HepG2 (cell line): ENCODE measurements around the gene DLL1. TPM values are rescaled to one million over a fixed set of nuclear protein-coding genes. Genes with fewer than 3 reads are reported as not detected.

Source experiments
- ATAC-seq: fragments of 200-7000 bp; cut with Tn5 transposase; 3 replicates; pipeline ENCODE4 v1.9.1; 2020; ENCODE audit warnings: mild to moderate bottlenecking, moderate library complexity
- BruUV-seq: library from RNA; stranded (reverse); fragments of 400-500 nt; replicated peaks from 2 replicates; lab custom pipeline; 2021; lab: Mats Ljungman, UMichigan
- CTCF ChIA-PET: fragments of 300-600 bp; formaldehyde crosslinking; extraction: SDS; loops from one replicate; lab custom pipeline; 2021; ENCODE audit warnings: low total read pairs, inconsistent platforms, low intra/inter-chr PET ratio; lab: Yijun Ruan, JAX
- POLR2A ChIA-PET: fragments of 350-600 bp; sonication (Branson Sonifier 250); formaldehyde crosslinking; loops from one replicate; lab custom pipeline; 2020; ENCODE audit warnings: antibody characterized with exemption, inconsistent platforms; lab: Yijun Ruan, JAX
- DNase-seq: peaks from one replicate; pipeline ENCODE4 v3.0.0-alpha.2; 2015; ENCODE audit warnings: low spot score
- FAIRE-seq: peaks from 3 replicates; lab custom pipeline; 2011; peaks lifted over from hg19 to GRCh38; lab: Jason Lieb, UNC
- H2AFZ ChIP-seq: one replicate; pipeline ENCODE4 v1.6.1; 2011; ENCODE audit warnings: low read length, inconsistent platforms
- H3K27ac ChIP-seq: fragments of 300-600 bp; 3 replicates; pipeline ENCODE4 v1.8.0; 2011; ENCODE audit warnings: mixed run types, mild to moderate bottlenecking, mixed read lengths, low read length, inconsistent platforms; ENCODE audit not compliant: insufficient read depth; ENCODE audit errors: extremely low read length
- H3K27me3 ChIP-seq, 2 experiments: fragments of 200-600 bp in 1 of 2; 2 replicates in 1 of 2; 3 replicates in 1 of 2; pipeline versions ENCODE4 v1.6.0 to v1.8.0; 2011; ENCODE audit warnings: low read length in 2 of 2, mild to moderate bottlenecking in 2 of 2, moderate library complexity in 2 of 2, inconsistent platforms in 1 of 2; ENCODE audit not compliant: insufficient read depth in 2 of 2, control insufficient read depth in 1 of 2
- H3K36me3 ChIP-seq, 2 experiments: fragments of 200-600 bp in 1 of 2; replicated peaks in 1 of 2; 2 replicates in 1 of 2; 3 replicates in 1 of 2; pipeline versions ENCODE4 v1.5.1 to v1.8.0; 2011; ENCODE audit warnings: low read length in 2 of 2, inconsistent platforms in 1 of 2; ENCODE audit not compliant: insufficient read depth in 2 of 2, control insufficient read depth in 1 of 2
- H3K4me1 ChIP-seq: 2 replicates; pipeline ENCODE4 v1.5.1; 2012; ENCODE audit warnings: low read length, inconsistent platforms; ENCODE audit not compliant: insufficient read depth
- H3K4me2 ChIP-seq: 2 replicates; pipeline ENCODE4 v1.6.0; 2011; ENCODE audit warnings: low read depth, low read length, inconsistent platforms
- H3K4me3 ChIP-seq, 3 experiments: fragments of 200-600 bp in 1 of 3; sonication (generic), shearing (Covaris generic) in 1 of 3; replicated peaks in 1 of 3; 2 replicates each; pipeline ENCODE4 v1.5.1; 2011 to 2016; ENCODE audit warnings: low read length in 3 of 3, inconsistent platforms in 2 of 3, low read depth in 2 of 3, mild to moderate bottlenecking in 2 of 3, control low read depth in 1 of 3, mixed read lengths in 1 of 3; ENCODE audit not compliant: insufficient read depth in 1 of 3
- H3K79me2 ChIP-seq: one replicate; pipeline ENCODE4 v1.6.1; 2011; ENCODE audit warnings: low read length, inconsistent platforms; ENCODE audit not compliant: insufficient read depth
- H3K9ac ChIP-seq: 2 replicates; pipeline ENCODE4 v1.6.0; 2011; ENCODE audit warnings: mild to moderate bottlenecking, low read depth, low read length, inconsistent platforms; ENCODE audit not compliant: insufficient read depth
- H3K9me3 ChIP-seq: 2 replicates; pipeline ENCODE4 v1.5.1; 2012; ENCODE audit warnings: mild to moderate bottlenecking, low read length
- H4K20me1 ChIP-seq: 2 replicates; pipeline ENCODE4 v1.6.0; 2011; ENCODE audit warnings: inconsistent platforms, mild to moderate bottlenecking, low read length, moderate library complexity; ENCODE audit not compliant: insufficient read depth
- CAMTA2 ChIP-seq: sonication (generic); formaldehyde crosslinking; IDR thresholded peaks from 2 replicates; pipeline ENCODE4 v1.4.0; 2020; ENCODE audit warnings: mild to moderate bottlenecking, missing genetic modification reagents, borderline replicate concordance
- ELF1 ChIP-seq: sonication (generic); formaldehyde crosslinking; IDR thresholded peaks from 2 replicates; pipeline ENCODE4 v1.4.0; 2020; ENCODE audit warnings: missing genetic modification reagents
- RORA ChIP-seq: sonication (generic); formaldehyde crosslinking; IDR thresholded peaks from 2 replicates; pipeline ENCODE4 v1.5.0; 2020; ENCODE audit warnings: mild to moderate bottlenecking, missing genetic modification reagents, moderate library complexity
- ZBTB38 ChIP-seq: sonication (generic); formaldehyde crosslinking; IDR thresholded peaks from 2 replicates; pipeline ENCODE4 v1.5.1; 2020; ENCODE audit warnings: mild to moderate bottlenecking, missing genetic modification reagents
- ZBTB42 ChIP-seq: sonication (generic); formaldehyde crosslinking; IDR thresholded peaks from 2 replicates; pipeline ENCODE4 v1.5.0; 2020; ENCODE audit warnings: mild to moderate bottlenecking, missing genetic modification reagents
- ZNF10 ChIP-seq: sonication (generic); formaldehyde crosslinking; IDR thresholded peaks from 2 replicates; pipeline ENCODE4 v1.4.0; 2020; ENCODE audit warnings: mild to moderate bottlenecking, low read depth, missing genetic modification reagents, borderline replicate concordance
- ZNF143 ChIP-seq: sonication (generic); formaldehyde crosslinking; IDR thresholded peaks from 2 replicates; pipeline ENCODE4 v1.4.0; 2020; ENCODE audit warnings: missing genetic modification reagents
- ZNF589 ChIP-seq: sonication (generic); formaldehyde crosslinking; conservative IDR thresholded peaks from 2 replicates; pipeline ENCODE4 v1.8.0; 2022; ENCODE audit warnings: mild to moderate bottlenecking, moderate library complexity, missing genetic modification reagents
- WGBS: methylation state at CpG from one replicate; pipeline ENCODE4 v1.1.6; 2017; ENCODE audit warnings: low lambda C conversion rate; 5-methylcytosine and 5-hydroxymethylcytosine counted together
- in situ Hi-C: cut with HindIII; loops from 2 replicates; pipeline ENCODE4 v1.10.0; 2017; ENCODE audit warnings: low pct_unique_long_range_greater_than_20kb; ENCODE audit not compliant: extremely low pct_ligation_motif_present
- intact Hi-C: fragments of 100-400 bp; cut with micrococcal nuclease; formaldehyde crosslinking; loops from one replicate; pipeline ENCODE4 v1.10.0; 2022; ENCODE audit not compliant: unreplicated experiment
- polyA plus RNA-seq, 8 experiments: library from polyadenylated mRNA; depleted of rRNA in 3 of 8; stranded (reverse) in 7 of 8; unstranded in 1 of 8; fragments of >200 nt; fragmentation: Illumina TruSeq in 4 of 8; extraction: Trizol in 4 of 8; gene quantifications; 2 replicates each; pipeline versions ENCODE4 v1.2.1 to v1.2.3, GENCODE V29; 2011 to 2016; ENCODE audit warnings: low read depth in 4 of 8, missing spikeins in 1 of 8, mixed read lengths in 1 of 8; ENCODE audit not compliant: insufficient read depth in 1 of 8
- total RNA-seq, 5 experiments: library from RNA; depleted of rRNA; stranded (reverse); fragments of >200 nt; fragmentation: Illumina TruSeq; extraction: Trizol; gene quantifications; 2 replicates each; pipeline ENCODE4 v1.2.3, GENCODE V29; 2016; ENCODE audit warnings: low read depth in 1 of 5
- TF ChIP-seq, protein P1 (sequence below): sonication (generic); formaldehyde crosslinking; IDR thresholded peaks from 2 replicates; pipeline ENCODE4 v1.5.1; 2020; ENCODE audit warnings: mild to moderate bottlenecking, missing genetic modification reagents, borderline replicate concordance
- TF ChIP-seq, protein P2 (sequence below): sonication (generic); formaldehyde crosslinking; conservative IDR thresholded peaks from 2 replicates; pipeline ENCODE4 v1.5.0; 2020; ENCODE audit warnings: missing genetic modification reagents
- TF ChIP-seq, protein P3 (sequence below): sonication (generic); formaldehyde crosslinking; IDR thresholded peaks from 2 replicates; pipeline ENCODE4 v1.5.0; 2020; ENCODE audit warnings: missing genetic modification reagents, mild to moderate bottlenecking, borderline replicate concordance
- TF ChIP-seq, protein P4 (sequence below): sonication (generic); formaldehyde crosslinking; IDR thresholded peaks from 2 replicates; pipeline ENCODE4 v1.8.0; 2022; ENCODE audit warnings: mild to moderate bottlenecking, missing genetic modification reagents, moderate library complexity
- TF ChIP-seq, protein P5 (sequence below): sonication (generic); formaldehyde crosslinking; conservative IDR thresholded peaks from 2 replicates; pipeline ENCODE4 v1.4.0; 2020; ENCODE audit warnings: missing genetic modification reagents

The DLL1 gene
- total and polyA plus RNA-seq, 2 of the 13 experiments (the other 11 are each of a cell fraction or from before 2014, with no cell fraction given), result not detected

DNA sequence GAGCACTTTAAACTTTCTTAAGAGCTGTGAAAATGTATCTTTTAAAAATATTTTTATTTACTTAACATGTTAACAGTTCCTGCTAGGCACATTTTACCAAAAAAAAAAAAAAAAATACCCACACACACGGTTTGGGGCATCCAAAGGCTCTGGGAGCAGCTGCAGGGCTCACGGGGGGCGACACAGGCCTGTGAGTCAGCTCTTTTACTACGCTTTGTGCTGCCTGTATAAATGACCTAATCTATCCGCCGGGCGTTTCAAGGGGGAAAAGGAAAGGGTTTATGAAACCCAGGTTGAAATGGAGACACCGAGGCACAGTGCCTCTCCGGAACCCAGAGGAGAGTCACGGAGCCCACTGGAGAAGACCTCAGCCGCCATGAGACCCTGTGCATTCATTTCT, 40.4 kb downstream of the DLL1 start (continued):
- TF ChIP-seq, protein P1, sequence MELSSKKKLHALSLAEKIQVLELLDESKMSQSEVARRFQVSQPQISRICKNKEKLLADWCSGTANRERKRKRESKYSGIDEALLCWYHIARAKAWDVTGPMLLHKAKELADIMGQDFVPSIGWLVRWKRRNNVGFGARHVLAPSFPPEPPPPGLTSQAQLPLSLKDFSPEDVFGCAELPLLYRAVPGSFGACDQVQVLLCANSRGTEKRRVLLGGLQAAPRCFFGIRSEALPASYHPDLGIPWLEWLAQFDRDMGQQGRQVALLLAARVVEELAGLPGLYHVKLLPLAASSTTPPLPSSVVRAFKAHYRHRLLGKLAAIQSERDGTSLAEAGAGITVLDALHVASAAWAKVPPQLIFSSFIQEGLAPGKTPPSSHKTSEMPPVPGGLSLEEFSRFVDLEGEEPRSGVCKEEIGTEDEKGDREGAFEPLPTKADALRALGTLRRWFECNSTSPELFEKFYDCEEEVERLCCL, result no peak
- TF ChIP-seq, protein P2, sequence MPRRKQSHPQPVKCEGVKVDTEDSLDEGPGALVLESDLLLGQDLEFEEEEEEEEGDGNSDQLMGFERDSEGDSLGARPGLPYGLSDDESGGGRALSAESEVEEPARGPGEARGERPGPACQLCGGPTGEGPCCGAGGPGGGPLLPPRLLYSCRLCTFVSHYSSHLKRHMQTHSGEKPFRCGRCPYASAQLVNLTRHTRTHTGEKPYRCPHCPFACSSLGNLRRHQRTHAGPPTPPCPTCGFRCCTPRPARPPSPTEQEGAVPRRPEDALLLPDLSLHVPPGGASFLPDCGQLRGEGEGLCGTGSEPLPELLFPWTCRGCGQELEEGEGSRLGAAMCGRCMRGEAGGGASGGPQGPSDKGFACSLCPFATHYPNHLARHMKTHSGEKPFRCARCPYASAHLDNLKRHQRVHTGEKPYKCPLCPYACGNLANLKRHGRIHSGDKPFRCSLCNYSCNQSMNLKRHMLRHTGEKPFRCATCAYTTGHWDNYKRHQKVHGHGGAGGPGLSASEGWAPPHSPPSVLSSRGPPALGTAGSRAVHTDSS (CRISPR knock-in tag), result no peak
- TF ChIP-seq, all 625 proteins: peak for 0

DNA sequence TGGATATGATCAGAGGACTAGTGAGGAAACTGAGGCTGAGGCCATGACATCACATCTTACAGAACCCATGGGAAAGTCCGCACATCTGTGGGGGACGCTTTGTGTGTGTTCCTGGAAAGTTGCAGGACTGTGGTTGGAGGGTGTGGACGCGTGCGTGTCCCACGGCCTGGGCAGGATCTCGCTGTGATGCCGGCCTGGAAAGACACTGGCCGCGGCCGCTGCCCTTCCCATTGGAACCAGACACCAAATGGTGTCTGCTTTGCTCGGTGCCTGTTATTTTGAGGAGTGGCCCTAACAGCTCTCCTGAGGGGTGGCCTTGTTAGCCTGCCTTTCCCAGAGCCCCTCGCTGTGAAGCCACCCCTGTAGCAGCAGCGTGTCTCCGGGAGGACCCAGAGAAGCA, 41.1 kb downstream of the DLL1 start:
- no peaks in the 10 kb centered on the region for H3K79me2 ChIP-seq
- H3K9ac ChIP-seq, result no peak overlapping the region
- ATAC-seq (no peak), FAIRE-seq (no peak), DNase-seq (no peak)
- H2AFZ ChIP-seq, result no peak overlapping the region
- ChIA-PET POLR2A (no interaction called here), CTCF (no interaction called here)
- no peaks in the 10 kb centered on the region for H3K36me3 ChIP-seq
- intact Hi-C loops, result no loop called here
- peaks cover 44 to 90% of the 10 kb centered on the region in 2 experiments for H3K27me3 ChIP-seq
- 60% methylated on average over 12 of the region's 15 CpGs for WGBS
- no peak overlapping the region for H3K4me3 ChIP-seq
- BruUV-seq, result no TSS peak
- H4K20me1 ChIP-seq, result no peaks in the 10 kb centered on the region
- H3K9me3 ChIP-seq, result no peaks in the 10 kb centered on the region
- in situ Hi-C loops, result no loop called here
- no peaks in the 10 kb centered on the region for H3K4me1 ChIP-seq
- H3K27ac ChIP-seq, result no peak overlapping the region
- no peak overlapping the region for H3K4me2 ChIP-seq
- TF ChIP-seq ZBTB38 (CRISPR knock-in tag) (no peak), ELF1 (CRISPR knock-in tag) (no peak), ZNF10 (no peak), ZNF143 (CRISPR knock-in tag) (no peak), ZNF589 (CRISPR knock-in tag) (no peak), ZBTB42 (CRISPR knock-in tag) (no peak), RORA (CRISPR knock-in tag) (no peak), CAMTA2 (CRISPR knock-in tag) (no peak)
- TF ChIP-seq, protein P3, sequence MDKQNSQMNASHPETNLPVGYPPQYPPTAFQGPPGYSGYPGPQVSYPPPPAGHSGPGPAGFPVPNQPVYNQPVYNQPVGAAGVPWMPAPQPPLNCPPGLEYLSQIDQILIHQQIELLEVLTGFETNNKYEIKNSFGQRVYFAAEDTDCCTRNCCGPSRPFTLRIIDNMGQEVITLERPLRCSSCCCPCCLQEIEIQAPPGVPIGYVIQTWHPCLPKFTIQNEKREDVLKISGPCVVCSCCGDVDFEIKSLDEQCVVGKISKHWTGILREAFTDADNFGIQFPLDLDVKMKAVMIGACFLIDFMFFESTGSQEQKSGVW (CRISPR knock-in tag), result no peak
- TF ChIP-seq, protein P4, sequence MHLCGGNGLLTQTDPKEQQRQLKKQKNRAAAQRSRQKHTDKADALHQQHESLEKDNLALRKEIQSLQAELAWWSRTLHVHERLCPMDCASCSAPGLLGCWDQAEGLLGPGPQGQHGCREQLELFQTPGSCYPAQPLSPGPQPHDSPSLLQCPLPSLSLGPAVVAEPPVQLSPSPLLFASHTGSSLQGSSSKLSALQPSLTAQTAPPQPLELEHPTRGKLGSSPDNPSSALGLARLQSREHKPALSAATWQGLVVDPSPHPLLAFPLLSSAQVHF, result no peak
- TF ChIP-seq, protein P5, sequence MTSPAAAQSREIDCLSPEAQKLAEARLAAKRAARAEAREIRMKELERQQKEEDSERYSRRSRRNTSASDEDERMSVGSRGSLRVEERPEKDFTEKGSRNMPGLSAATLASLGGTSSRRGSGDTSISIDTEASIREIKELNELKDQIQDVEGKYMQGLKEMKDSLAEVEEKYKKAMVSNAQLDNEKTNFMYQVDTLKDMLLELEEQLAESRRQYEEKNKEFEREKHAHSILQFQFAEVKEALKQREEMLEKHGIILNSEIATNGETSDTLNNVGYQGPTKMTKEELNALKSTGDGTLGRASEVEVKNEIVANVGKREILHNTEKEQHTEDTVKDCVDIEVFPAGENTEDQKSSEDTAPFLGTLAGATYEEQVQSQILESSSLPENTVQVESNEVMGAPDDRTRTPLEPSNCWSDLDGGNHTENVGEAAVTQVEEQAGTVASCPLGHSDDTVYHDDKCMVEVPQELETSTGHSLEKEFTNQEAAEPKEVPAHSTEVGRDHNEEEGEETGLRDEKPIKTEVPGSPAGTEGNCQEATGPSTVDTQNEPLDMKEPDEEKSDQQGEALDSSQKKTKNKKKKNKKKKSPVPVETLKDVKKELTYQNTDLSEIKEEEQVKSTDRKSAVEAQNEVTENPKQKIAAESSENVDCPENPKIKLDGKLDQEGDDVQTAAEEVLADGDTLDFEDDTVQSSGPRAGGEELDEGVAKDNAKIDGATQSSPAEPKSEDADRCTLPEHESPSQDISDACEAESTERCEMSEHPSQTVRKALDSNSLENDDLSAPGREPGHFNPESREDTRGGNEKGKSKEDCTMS (CRISPR knock-in tag), result no peak
